GM10248 (cell line): ENCODE results near the gene DACH1.

Experiments
- CTCF ChIA-PET: fragments of 300-600 bp; sonication (Branson Sonifier 250); formaldehyde crosslinking; extraction: SDS; loops from one replicate; lab custom pipeline; 2021; ENCODE audit warnings: antibody characterized with exemption; lab: Yijun Ruan, JAX
- POLR2A ChIA-PET: fragments of 350-650 bp; sonication (Branson Sonifier 250); formaldehyde crosslinking; extraction: SDS; loops from one replicate; lab custom pipeline; 2020; ENCODE audit warnings: antibody characterized with exemption; lab: Yijun Ruan, JAX
- DNase-seq: peaks from one replicate; pipeline ENCODE4 v3.0.0; 2012; ENCODE audit errors: extremely low spot score
- CTCF ChIP-seq: IDR thresholded peaks from 2 replicates; pipeline ENCODE4 v1.5.1; 2012; ENCODE audit warnings: mild to moderate bottlenecking, low read depth; ENCODE audit errors: extremely low read depth, missing control alignments, control extremely low read depth

Gene DACH1

GRCh38 chr13:71524613-71525304, 342.2 kb downstream of the DACH1 start:
- no peak for TF ChIP-seq CTCF
- POLR2A ChIA-PET, result no interaction called here
- CTCF ChIA-PET, result interaction anchor here (0.7 to 0.9 kb wide), 2 partner anchors 10 to 13 kb away, joined by 3 read pairs; no protein-coding TSS in a partner anchor
- DNase-seq, result no peak

- ChIA-PET CTCF (interaction anchor here (0.9 kb wide), 1 partner anchor 9 kb away, joined by 3 read pairs; no protein-coding TSS in a partner anchor), POLR2A (no interaction called here)
- TF ChIP-seq CTCF, result no peak
- no peak for DNase-seq
Measured at GRCh38 chr13:71524245-71524612, 342.8 kb downstream of the DACH1 start.

GRCh38 chr13:71522941-71523526, 344.0 kb downstream of the DACH1 start:
- POLR2A ChIA-PET, result no interaction called here
- no peak for TF ChIP-seq CTCF
- CTCF ChIA-PET, result no interaction called here
- no peak for DNase-seq

GRCh38 chr13:71517004-71517403, 350.0 kb downstream of the DACH1 start:
- DNase-seq, result no peak
- ChIA-PET CTCF (no interaction called here), POLR2A (no interaction called here)
- TF ChIP-seq CTCF, result no peak

GRCh38 chr13:71516521-71516920, 350.5 kb downstream of the DACH1 start:
- TF ChIP-seq CTCF, result no peak
- POLR2A ChIA-PET, result no interaction called here
- CTCF ChIA-PET, result no interaction called here
- no peak for DNase-seq

GRCh38 chr13:71515744-71516038, 351.3 kb downstream of the DACH1 start:
- no peak for DNase-seq
- POLR2A ChIA-PET, result no interaction called here
- CTCF ChIA-PET, result interaction anchor here (1.5 kb wide), 1 partner anchor 9 kb away, joined by 3 read pairs; no protein-coding TSS in a partner anchor
- no peak for TF ChIP-seq CTCF
